ENCODE measurements around the gene ZNF48.
A peak's percentile ranks its signal among the peaks of the same experiment; 100 is the strongest.

ZNF48 gene

DNA sequence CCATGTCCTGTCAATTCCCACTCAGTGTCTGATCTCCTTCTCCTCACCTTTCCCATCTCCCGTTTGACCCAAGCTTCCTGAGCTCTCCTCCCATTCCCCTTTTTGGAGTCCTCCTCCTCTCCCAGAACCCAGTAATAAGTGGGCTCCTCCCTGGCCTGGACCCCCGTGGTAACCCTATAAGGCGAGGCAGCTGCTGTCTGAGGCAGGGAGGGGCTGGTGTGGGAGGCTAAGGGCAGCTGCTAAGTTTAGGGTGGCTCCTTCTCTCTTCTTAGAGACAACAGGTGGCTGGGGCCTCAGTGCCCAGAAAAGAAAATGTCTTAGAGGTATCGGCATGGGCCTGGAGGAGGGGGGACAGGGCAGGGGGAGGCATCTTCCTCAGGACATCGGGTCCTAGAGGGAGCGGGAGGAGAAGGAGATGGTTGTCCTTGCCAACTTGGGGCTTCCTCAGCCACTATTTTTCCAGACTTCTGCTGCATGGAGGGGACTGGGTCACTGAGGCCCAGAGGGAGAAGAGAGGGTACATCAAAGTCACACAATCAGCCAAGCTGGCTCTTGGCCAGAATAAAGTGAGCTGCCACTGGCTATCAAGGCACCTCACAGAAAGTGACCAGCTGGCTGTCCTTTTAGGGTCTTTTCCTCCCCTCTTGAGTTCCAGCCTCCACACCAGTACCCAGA lies 23.0 kb upstream of the ZNF48 start:
- TF ChIP-seq, protein P1, sequence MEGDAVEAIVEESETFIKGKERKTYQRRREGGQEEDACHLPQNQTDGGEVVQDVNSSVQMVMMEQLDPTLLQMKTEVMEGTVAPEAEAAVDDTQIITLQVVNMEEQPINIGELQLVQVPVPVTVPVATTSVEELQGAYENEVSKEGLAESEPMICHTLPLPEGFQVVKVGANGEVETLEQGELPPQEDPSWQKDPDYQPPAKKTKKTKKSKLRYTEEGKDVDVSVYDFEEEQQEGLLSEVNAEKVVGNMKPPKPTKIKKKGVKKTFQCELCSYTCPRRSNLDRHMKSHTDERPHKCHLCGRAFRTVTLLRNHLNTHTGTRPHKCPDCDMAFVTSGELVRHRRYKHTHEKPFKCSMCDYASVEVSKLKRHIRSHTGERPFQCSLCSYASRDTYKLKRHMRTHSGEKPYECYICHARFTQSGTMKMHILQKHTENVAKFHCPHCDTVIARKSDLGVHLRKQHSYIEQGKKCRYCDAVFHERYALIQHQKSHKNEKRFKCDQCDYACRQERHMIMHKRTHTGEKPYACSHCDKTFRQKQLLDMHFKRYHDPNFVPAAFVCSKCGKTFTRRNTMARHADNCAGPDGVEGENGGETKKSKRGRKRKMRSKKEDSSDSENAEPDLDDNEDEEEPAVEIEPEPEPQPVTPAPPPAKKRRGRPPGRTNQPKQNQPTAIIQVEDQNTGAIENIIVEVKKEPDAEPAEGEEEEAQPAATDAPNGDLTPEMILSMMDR (IDR thresholded peaks at IDR 0.05; ENCODE audit: low read depth, low read length, missing control alignments), result no peak
- DNase-seq (ENCODE audit: low read depth), result no peak
- H3K4me3 ChIP-seq (ENCODE audit: low read depth, low read length), result no peak overlapping the region

- DNase-seq (ENCODE audit: low read depth), result no peak
- H3K4me3 ChIP-seq (ENCODE audit: low read depth, low read length), result no peak overlapping the region
- TF ChIP-seq, protein P1 (IDR thresholded peaks at IDR 0.05; ENCODE audit: low read depth, low read length, missing control alignments), result no peak
Observed at GRCh38 chr16:30372725-30373124, 22.5 kb upstream of the ZNF48 start.

DNA sequence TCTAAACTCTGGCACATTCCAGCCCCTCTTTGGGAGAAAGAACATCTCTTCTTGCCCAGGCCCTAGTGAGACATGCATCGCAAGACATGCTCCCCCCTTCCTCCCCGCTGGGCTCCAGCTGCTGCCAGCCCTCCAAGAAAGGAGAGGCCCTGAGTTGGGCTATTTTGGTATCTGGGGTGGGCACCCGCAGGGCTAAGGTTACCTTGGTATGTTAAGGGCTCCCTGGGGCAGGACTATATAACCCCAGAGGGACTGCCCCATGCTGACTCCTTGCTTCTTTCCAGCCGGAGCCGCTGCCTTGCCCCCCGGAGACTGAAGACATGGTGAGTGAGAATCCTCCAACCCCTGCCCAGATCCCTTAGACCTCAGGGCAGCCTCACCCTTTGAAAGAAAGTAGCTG lies 20.7 kb upstream of the ZNF48 start, which contains the start of gene MYL11:
Gene MYL11 (plus strand): TSS at position 265 of the 400 bp plus-strand sequence. CDS start 56 bp downstream, at position 321.
- DNase-seq (ENCODE audit: low read depth), result no peak
- TF ChIP-seq, protein P1 (IDR thresholded peaks at IDR 0.05; ENCODE audit: low read depth, low read length, missing control alignments), result no peak
- H3K4me3 ChIP-seq (ENCODE audit: low read depth, low read length), result no peak within 1 kb of the TSS

GRCh38 chr16:30375864-30376263 lies 19.4 kb upstream of the ZNF48 start:
- TF ChIP-seq, protein P1 (IDR thresholded peaks at IDR 0.05; ENCODE audit: low read depth, low read length, missing control alignments), result no peak
- no peak overlapping the region for H3K4me3 ChIP-seq (ENCODE audit: low read depth, low read length)
- no peak for DNase-seq (ENCODE audit: low read depth)

DNA sequence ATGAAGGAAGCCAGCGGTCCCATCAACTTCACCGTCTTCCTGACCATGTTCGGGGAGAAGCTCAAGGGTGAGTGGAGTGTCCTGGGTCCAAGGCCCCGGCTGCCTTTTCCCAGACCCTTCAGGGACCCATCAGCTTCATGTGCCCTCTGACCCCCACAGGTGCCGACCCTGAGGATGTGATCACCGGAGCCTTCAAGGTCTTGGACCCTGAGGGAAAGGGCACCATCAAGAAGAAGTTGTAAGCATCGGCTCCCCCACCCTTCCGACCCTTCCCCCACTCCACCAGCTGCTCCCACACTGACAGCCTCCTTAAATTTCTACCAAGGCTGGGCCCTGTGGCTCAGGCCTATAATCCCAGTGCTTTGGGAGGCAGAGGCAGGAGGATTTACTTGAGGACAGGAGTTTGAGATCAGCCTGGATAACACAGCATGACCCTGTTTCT lies 18.7 kb upstream of the ZNF48 start:
- DNase-seq (ENCODE audit: low read depth), result no peak
- TF ChIP-seq, protein P1 (IDR thresholded peaks at IDR 0.05; ENCODE audit: low read depth, low read length, missing control alignments), result no peak
- no peak overlapping the region for H3K4me3 ChIP-seq (ENCODE audit: low read depth, low read length)

DNA sequence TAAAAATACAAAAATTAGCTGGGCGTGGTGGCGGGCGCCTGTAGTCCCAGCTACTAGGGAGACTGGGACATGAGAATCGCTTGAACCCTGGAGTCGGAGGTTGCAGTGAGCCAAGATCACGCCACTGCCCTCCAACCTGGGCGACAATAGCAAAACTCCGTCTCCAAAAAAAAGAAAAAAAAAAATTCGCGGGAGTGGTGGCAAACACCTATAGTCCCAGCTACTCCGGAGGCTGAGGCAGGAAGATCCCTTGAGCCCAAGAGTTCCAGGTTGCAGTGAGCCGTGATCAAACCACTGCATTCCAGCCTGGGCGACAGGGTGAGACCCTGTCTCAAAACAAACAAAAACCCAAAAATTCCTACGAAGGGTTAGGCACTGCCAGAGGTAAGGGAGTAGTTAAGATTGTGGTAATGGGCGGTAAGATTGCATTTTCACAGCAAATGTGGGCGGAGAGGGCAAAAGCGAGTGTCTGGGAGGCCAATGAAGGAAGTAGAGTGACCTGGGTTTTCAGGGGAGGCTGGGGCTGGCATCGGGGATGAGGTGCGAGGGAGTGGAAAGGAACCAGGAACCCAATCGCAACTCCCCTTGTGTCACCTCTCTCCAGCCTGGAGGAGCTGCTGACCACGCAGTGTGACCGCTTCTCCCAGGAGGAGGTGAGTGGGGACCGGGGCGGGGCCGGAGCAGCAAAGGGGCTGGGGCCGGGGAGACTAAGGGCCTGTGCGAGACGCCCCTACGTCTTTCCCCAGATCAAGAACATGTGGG lies 18.0 kb upstream of the ZNF48 start:
- no peak for DNase-seq (ENCODE audit: low read depth)
- H3K4me3 ChIP-seq (ENCODE audit: low read depth, low read length), result peak overlapping the region; percentile 57
- TF ChIP-seq, protein P1 (IDR thresholded peaks at IDR 0.05; ENCODE audit: low read depth, low read length, missing control alignments), result no peak
